ENCODE data around the gene CELF1.

The CELF1 gene

GRCh38 chr11:47426062-47426956, 126.6 kb downstream of the CELF1 start, which contains the start of gene PSMC3:
Gene PSMC3 (minus strand): TSS chr11:47426439. CDS start chr11:47426279, 160 bp downstream.
- peak; percentile 92 for DNase-seq (ENCODE audit: insufficient read length, low spot score)
- TF ChIP-seq POLR2A (IDR thresholded peaks at IDR 0.05; ENCODE audit: low read depth, low read length) (peak; percentile 89), POU2F2 (IDR thresholded peaks at IDR 0.05; ENCODE audit: low read depth, low read length) (peak; percentile 74), SPI1 (IDR thresholded peaks at IDR 0.05; ENCODE audit: low read depth, low read length) (no peak), PAX5 (IDR thresholded peaks at IDR 0.05; ENCODE audit: insufficient read depth, low read length, severe bottlenecking) (peak; percentile 16), TAF1 (IDR thresholded peaks at IDR 0.05; ENCODE audit: low read depth, low read length) (peak; percentile 99), POLR2AphosphoS5 (IDR thresholded peaks at IDR 0.05; ENCODE audit: low read depth, low read length) (peak; percentile 91)
- peak; percentile 99 for FAIRE-seq

GRCh38 chr11:47425611-47426010, 127.3 kb downstream of the CELF1 start:
- FAIRE-seq, result no peak
- TF ChIP-seq TAF1 (IDR thresholded peaks at IDR 0.05; ENCODE audit: low read depth, low read length) (no peak), PAX5 (IDR thresholded peaks at IDR 0.05; ENCODE audit: insufficient read depth, low read length, severe bottlenecking) (no peak), POLR2A (IDR thresholded peaks at IDR 0.05; ENCODE audit: low read depth, low read length) (no peak), POLR2AphosphoS5 (IDR thresholded peaks at IDR 0.05; ENCODE audit: low read depth, low read length) (no peak), POU2F2 (IDR thresholded peaks at IDR 0.05; ENCODE audit: low read depth, low read length) (no peak), SPI1 (IDR thresholded peaks at IDR 0.05; ENCODE audit: low read depth, low read length) (no peak)

GRCh38 chr11:47418454-47419259, 134.3 kb downstream of the CELF1 start:
- TF ChIP-seq POU2F2 (IDR thresholded peaks at IDR 0.05; ENCODE audit: low read depth, low read length) (no peak), SPI1 (IDR thresholded peaks at IDR 0.05; ENCODE audit: low read depth, low read length) (no peak), TAF1 (IDR thresholded peaks at IDR 0.05; ENCODE audit: low read depth, low read length) (no peak), POLR2AphosphoS5 (IDR thresholded peaks at IDR 0.05; ENCODE audit: low read depth, low read length) (peak; percentile 44), PAX5 (IDR thresholded peaks at IDR 0.05; ENCODE audit: insufficient read depth, low read length, severe bottlenecking) (no peak), POLR2A (IDR thresholded peaks at IDR 0.05; ENCODE audit: low read depth, low read length) (peak; percentile 38)
- no peak for FAIRE-seq
- no peak for DNase-seq (ENCODE audit: insufficient read length, low spot score)

More at GRCh38 chr11:47425611-47426010, 127.3 kb downstream of the CELF1 start:
- DNase-seq (ENCODE audit: insufficient read length, low spot score), result no peak

GRCh38 chr11:47417712-47418111, 135.2 kb downstream of the CELF1 start:
- FAIRE-seq (no peak), DNase-seq (ENCODE audit: insufficient read length, low spot score) (no peak)
- TF ChIP-seq TAF1 (IDR thresholded peaks at IDR 0.05; ENCODE audit: low read depth, low read length) (no peak), POLR2A (IDR thresholded peaks at IDR 0.05; ENCODE audit: low read depth, low read length) (peak; percentile 47; the same call in 1 of the 2 replicates), POLR2AphosphoS5 (IDR thresholded peaks at IDR 0.05; ENCODE audit: low read depth, low read length) (peak; percentile 7; the same call in 1 of the 2 replicates)

GRCh38 chr11:47415949-47416472, 136.9 kb downstream of the CELF1 start:
- FAIRE-seq, result no peak
- no peak for DNase-seq (ENCODE audit: insufficient read length, low spot score)
- no peak for TF ChIP-seq PAX5 (IDR thresholded peaks at IDR 0.05; ENCODE audit: insufficient read depth, low read length, severe bottlenecking)
- TF ChIP-seq POU2F2 (IDR thresholded peaks at IDR 0.05; ENCODE audit: low read depth, low read length), result 0 out of 2 replicates have a peak, but pooled peaks have one; percentile 14

Data from GM12891 (cell line).